ENCODE data around the gene CD24. TPM values are rescaled to one million over a fixed set of nuclear protein-coding genes. Genes with fewer than 3 reads are reported as not detected.
A peak's percentile ranks its signal among the peaks of the same experiment; 100 is the strongest.

Gene CD24
- total RNA-seq, 1 experiment from 2014 or later = 57.4 TPM

GRCh38 chr6:106976270-106976669 is 1.7 kb upstream of the CD24 start:
- DNase-seq (ENCODE audit: low read depth, low spot score) = no peak
- BruUV-seq (replicated peaks) = no TSS peak
- TF ChIP-seq CTCF (IDR thresholded peaks at IDR 0.05) (no peak), SIN3A (IDR thresholded peaks at IDR 0.05; ENCODE audit: borderline replicate concordance, insufficient read depth, low read depth, low read length) (no peak), POLR2AphosphoS5 (IDR thresholded peaks at IDR 0.05; ENCODE audit: low read depth, low read length) (no peak), TCF7L2 (IDR thresholded peaks at IDR 0.05; ENCODE audit: low read depth, low read length) (no peak), REST (IDR thresholded peaks at IDR 0.05; ENCODE audit: insufficient read depth in 1 of 2, low read depth in 2 of 2, low read length in 1 of 2) (no peak)
- Histone ChIP-seq H3K27ac (ENCODE audit: low read length) (no peak overlapping the region), H3K4me1 (ENCODE audit: control insufficient read depth, insufficient read depth, low read length) (no peaks in the 10 kb centered on the region), H3K9me3 (ENCODE audit: control insufficient read depth, insufficient read depth, low read depth, low read length) (no peaks in the 10 kb centered on the region), H3K27me3 (ENCODE audit: control insufficient read depth, insufficient read depth, low read length) (peaks cover 32% of the 10 kb centered on the region), H3K4me3 (ENCODE audit: low read depth in 2 of 2, low read length in 2 of 2) (no peak overlapping the region), H3K36me3 (ENCODE audit: control insufficient read depth, insufficient read depth, low read length) (no peaks in the 10 kb centered on the region; the same call in 1 of the 2 replicates)
- CTCF ChIA-PET = no interaction called here
- intact Hi-C loops (cut with micrococcal nuclease; ENCODE audit: unreplicated experiment) = loop anchor here (5.0 to 10.0 kb wide), 4 partner anchors 91 to 529 kb away; no protein-coding TSS in a partner anchor
- in situ Hi-C loops (cut with HindIII; ENCODE audit: low pct_unique_long_range_greater_than_20kb, low sequenced_read_pairs) = no loop called here
- POLR2A ChIA-PET = no interaction called here
- no peak for ATAC-seq

- ChIA-PET POLR2A (interaction anchor here (0.7 kb wide), 1 partner anchor 306 kb away, joined by 3 read pairs; no protein-coding TSS in a partner anchor), CTCF (interaction anchor here (0.6 kb wide), 1 partner anchor 225 kb away, joined by 7 read pairs; no protein-coding TSS in a partner anchor)
- H3K27me3 ChIP-seq (ENCODE audit: control insufficient read depth, insufficient read depth, low read length) = peaks cover 32% of the 10 kb centered on the region
- no peaks in the 10 kb centered on the region for H3K4me1 ChIP-seq (ENCODE audit: control insufficient read depth, insufficient read depth, low read length)
- no peak overlapping the region for H3K27ac ChIP-seq (ENCODE audit: low read length)
- TF ChIP-seq POLR2AphosphoS5 (IDR thresholded peaks at IDR 0.05; ENCODE audit: low read depth, low read length) (no peak), SIN3A (IDR thresholded peaks at IDR 0.05; ENCODE audit: borderline replicate concordance, insufficient read depth, low read depth, low read length) (no peak), CTCF (IDR thresholded peaks at IDR 0.05) (no peak), TCF7L2 (IDR thresholded peaks at IDR 0.05; ENCODE audit: low read depth, low read length) (no peak), REST (IDR thresholded peaks at IDR 0.05; ENCODE audit: insufficient read depth in 1 of 2, low read depth in 2 of 2, low read length in 1 of 2) (no peak)
- in situ Hi-C loops (cut with HindIII; ENCODE audit: low pct_unique_long_range_greater_than_20kb, low sequenced_read_pairs) (no loop called here), intact Hi-C loops (cut with micrococcal nuclease; ENCODE audit: unreplicated experiment) (loop anchor here (5.0 to 10.0 kb wide), 4 partner anchors 91 to 528 kb away; no protein-coding TSS in a partner anchor)
- no peaks in the 10 kb centered on the region; the same call in 1 of the 2 replicates for H3K36me3 ChIP-seq (ENCODE audit: control insufficient read depth, insufficient read depth, low read length)
- no peak for ATAC-seq
- H3K4me3 ChIP-seq (ENCODE audit: low read depth in 2 of 2, low read length in 2 of 2) = peak overlapping the region; percentile 54 to 55
- H3K9me3 ChIP-seq (ENCODE audit: control insufficient read depth, insufficient read depth, low read depth, low read length) = no peaks in the 10 kb centered on the region
- no peak for DNase-seq (ENCODE audit: low read depth, low spot score)
- BruUV-seq (replicated peaks) = no TSS peak
These were observed 1.2 kb upstream of the CD24 start for GRCh38 chr6:106975738-106976064.

Data from Panc1 (cell line).